T-helper 17 cell (primary cell): ENCODE data around the gene CDH4. TPM values are rescaled to one million over a fixed set of nuclear protein-coding genes. Genes with fewer than 3 reads are reported as not detected.
"Not testable (repeated sequence)": the region's sequence is repeated elsewhere in the genome, so short reads cannot be mapped to it uniquely, and the experiment has no call there.

Source experiments
- ATAC-seq: fragments of 150-1000 bp; cut with Tn5 transposase; 2 replicates; pipeline ENCODE4 v1.10.0; 2021; ENCODE audit warnings: mild to moderate bottlenecking, moderate library complexity
- DNase-seq, 3 donors: peaks; one replicate each; pipeline versions ENCODE4 v3.0.0 to v3.0.0-alpha.2; 2020 to 2021
- H3K9me3 ChIP-seq: one replicate; pipeline ENCODE4 v1.7.0; 2013; ENCODE audit warnings: low read length, mild to moderate bottlenecking; ENCODE audit not compliant: control insufficient read depth, poor library complexity, severe bottlenecking
- H3K27ac Mint-ChIP-seq: one replicate; pipeline ENCODE4 v1.8.0; 2022; ENCODE audit warnings: mild to moderate bottlenecking, moderate library complexity, mixed read lengths
- H3K27me3 Mint-ChIP-seq: one replicate; pipeline ENCODE4 v1.8.0; 2022; ENCODE audit warnings: mixed read lengths
- H3K36me3 Mint-ChIP-seq: one replicate; pipeline ENCODE4 v1.8.0; 2022; ENCODE audit warnings: low read depth, mixed read lengths
- H3K4me1 Mint-ChIP-seq: one replicate; pipeline ENCODE4 v1.8.0; 2022; ENCODE audit warnings: mild to moderate bottlenecking, mixed read lengths
- H3K4me3 Mint-ChIP-seq: one replicate; pipeline ENCODE4 v1.8.0; 2022; ENCODE audit warnings: mild to moderate bottlenecking, moderate library complexity, mixed read lengths
- total RNA-seq, 4 donors: library from RNA in 2 of 4; stranded (reverse) in 2 of 4; gene quantifications; one replicate each; pipeline ENCODE4 v1.2.3 and lab custom pipeline; 2022 to 2026

Gene CDH4
- total RNA-seq, 2 donors from 2014 or later, result 0.55 to 0.67 TPM

GRCh38 chr20:61453219-61453618 is 201.2 kb downstream of the CDH4 start:
- Mint-ChIP-seq H3K36me3 (no peaks in the 10 kb centered on the region), H3K27me3 (no peaks in the 10 kb centered on the region), H3K27ac (no peak overlapping the region), H3K4me1 (no peaks in the 10 kb centered on the region), H3K4me3 (no peak overlapping the region)
- ATAC-seq, result no peak
- no peaks in the 10 kb centered on the region for H3K9me3 ChIP-seq
- DNase-seq, result no peak

GRCh38 chr20:61453623-61454022 is 201.6 kb downstream of the CDH4 start:
- H3K27me3 Mint-ChIP-seq, H3K4me1 Mint-ChIP-seq, H3K36me3 Mint-ChIP-seq, H3K9me3 ChIP-seq, ATAC-seq, DNase-seq, H3K4me3 Mint-ChIP-seq, H3K27ac Mint-ChIP-seq: not testable (repeated sequence)

DNA sequence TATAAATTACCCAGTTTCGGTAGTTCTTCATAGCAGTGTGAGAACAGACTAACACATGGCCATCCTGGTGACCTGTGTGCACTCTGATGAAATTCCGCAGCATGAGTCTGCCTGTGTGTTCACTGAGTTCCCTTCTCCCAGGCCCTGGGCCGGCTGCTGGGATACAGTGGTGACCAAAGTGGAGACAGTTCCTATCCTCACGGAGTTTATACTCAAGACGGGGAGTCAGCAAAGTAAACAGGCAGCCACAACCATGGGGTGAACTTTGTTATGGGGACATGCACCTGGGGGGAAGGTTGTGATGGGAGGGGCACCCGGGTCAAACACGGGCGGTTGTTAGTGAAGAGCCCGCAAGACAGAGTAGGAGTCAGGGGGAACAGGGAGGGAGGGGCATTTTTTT is 202.0 kb downstream of the CDH4 start:
- no peak for DNase-seq
- Mint-ChIP-seq H3K4me1 (no peaks in the 10 kb centered on the region), H3K4me3 (no peak overlapping the region), H3K36me3 (no peaks in the 10 kb centered on the region), H3K27me3 (no peaks in the 10 kb centered on the region), H3K27ac (no peak overlapping the region)
- H3K9me3 ChIP-seq, result no peaks in the 10 kb centered on the region
- ATAC-seq, result no peak

DNA sequence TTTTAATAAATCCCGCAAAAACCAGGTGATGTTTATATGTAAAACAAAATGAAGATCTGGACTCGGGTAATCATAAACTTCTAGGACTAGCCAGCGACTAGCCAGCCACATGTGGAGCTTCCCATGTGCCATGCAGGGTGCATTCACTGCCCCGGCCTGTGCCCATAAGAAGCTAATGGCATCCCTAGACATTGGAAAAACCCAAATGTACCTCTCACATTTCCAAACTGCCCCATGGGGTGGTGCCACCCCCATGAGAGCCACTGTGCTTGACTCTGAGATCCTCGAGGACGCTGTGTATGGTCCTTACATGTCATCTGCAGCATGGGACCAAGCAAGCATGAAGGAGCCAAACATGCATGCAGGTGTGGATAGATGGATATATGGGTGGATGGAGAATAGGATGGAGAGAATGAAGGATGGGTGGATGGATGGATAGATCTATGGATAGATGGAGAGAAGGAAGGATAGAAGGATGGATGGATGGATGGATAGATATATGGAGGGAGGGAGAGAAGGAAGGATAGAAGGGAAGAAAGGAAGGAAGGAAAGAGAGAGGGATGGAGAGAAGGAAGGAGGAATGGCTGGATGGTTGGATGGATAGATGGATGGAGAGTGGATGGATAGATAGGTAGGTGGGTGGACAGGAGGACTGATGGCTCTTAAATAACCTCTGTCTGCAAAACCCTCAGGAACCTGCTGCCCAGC is 203.6 kb downstream of the CDH4 start:
- H3K27me3 Mint-ChIP-seq, result no peaks in the 10 kb centered on the region
- H3K27ac Mint-ChIP-seq, result no peak overlapping the region
- no peaks in the 10 kb centered on the region for H3K9me3 ChIP-seq
- H3K36me3 Mint-ChIP-seq, result no peaks in the 10 kb centered on the region
- ATAC-seq (no peak), DNase-seq (no peak)
- no peak overlapping the region for H3K4me3 Mint-ChIP-seq
- no peaks in the 10 kb centered on the region for H3K4me1 Mint-ChIP-seq

GRCh38 chr20:61457725-61458124 is 205.7 kb downstream of the CDH4 start:
- H3K9me3 ChIP-seq, result no peaks in the 10 kb centered on the region
- DNase-seq (no peak), ATAC-seq (no peak)
- no peaks in the 10 kb centered on the region for H3K36me3 Mint-ChIP-seq
- no peaks in the 10 kb centered on the region for H3K4me1 Mint-ChIP-seq
- no peak overlapping the region for H3K27ac Mint-ChIP-seq
- no peaks in the 10 kb centered on the region for H3K27me3 Mint-ChIP-seq
- H3K4me3 Mint-ChIP-seq, result no peak overlapping the region

DNA sequence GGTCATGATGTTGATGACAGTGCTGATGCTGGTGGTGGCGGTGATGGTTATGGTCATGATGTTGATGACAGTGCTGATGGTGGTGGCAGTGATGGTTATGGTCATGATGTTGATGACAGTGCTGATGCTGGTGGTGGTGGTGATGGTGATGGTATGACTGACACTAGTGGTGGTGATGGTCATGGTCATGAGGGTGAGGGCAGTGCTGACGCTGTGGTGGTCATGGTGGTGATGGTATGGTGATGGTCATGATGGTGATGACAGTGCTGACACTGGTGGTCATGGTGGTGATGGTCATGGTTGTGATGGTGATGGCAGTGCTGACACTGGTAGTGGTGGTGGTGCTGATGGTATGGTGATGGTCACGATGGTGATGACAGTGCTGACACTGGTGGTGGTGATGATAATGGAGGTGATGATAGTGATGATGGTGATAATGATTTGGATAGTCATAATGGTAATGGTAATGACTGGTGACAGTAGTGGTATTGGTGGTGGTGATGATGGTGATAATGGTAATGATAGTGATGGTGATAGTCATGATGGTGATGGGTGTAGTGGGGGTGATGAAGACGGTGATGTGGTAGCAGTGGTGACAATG is 206.2 kb downstream of the CDH4 start:
- Mint-ChIP-seq H3K27me3 (no peaks in the 10 kb centered on the region), H3K27ac (no peak overlapping the region), H3K36me3 (no peaks in the 10 kb centered on the region), H3K4me3 (no peak overlapping the region), H3K4me1 (no peaks in the 10 kb centered on the region)
- no peak for ATAC-seq
- no peak for DNase-seq
- no peaks in the 10 kb centered on the region for H3K9me3 ChIP-seq

GRCh38 chr20:61459266-61459665 is 207.2 kb downstream of the CDH4 start:
- DNase-seq (no peak), ATAC-seq (no peak)
- no peak overlapping the region for H3K4me3 Mint-ChIP-seq
- H3K36me3 Mint-ChIP-seq, result no peaks in the 10 kb centered on the region
- no peaks in the 10 kb centered on the region for H3K9me3 ChIP-seq
- no peak overlapping the region for H3K27ac Mint-ChIP-seq
- H3K27me3 Mint-ChIP-seq, result no peaks in the 10 kb centered on the region
- no peaks in the 10 kb centered on the region for H3K4me1 Mint-ChIP-seq

DNA sequence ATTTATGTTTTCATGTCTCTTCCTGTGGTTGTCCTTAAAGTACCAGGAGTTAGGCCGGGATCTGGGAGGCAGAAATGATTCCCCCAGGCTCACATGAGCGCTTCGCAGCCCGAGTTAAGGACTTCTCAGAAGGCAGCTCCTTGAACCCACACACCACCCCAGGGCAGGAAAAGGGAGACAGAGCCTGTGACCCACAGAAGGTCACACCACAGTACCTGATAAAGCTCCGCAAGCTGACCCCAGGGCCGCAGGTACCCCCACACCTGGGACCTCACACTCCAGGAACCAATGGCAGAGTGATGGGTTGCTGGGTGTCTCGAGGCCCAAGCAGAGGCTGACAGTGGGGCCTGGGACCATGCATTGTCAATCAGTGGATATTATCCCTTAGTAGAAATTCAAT is 207.6 kb downstream of the CDH4 start:
- H3K27ac Mint-ChIP-seq, result no peak overlapping the region
- no peak overlapping the region for H3K4me3 Mint-ChIP-seq
- ATAC-seq (no peak), DNase-seq (no peak)
- H3K27me3 Mint-ChIP-seq, result no peaks in the 10 kb centered on the region
- H3K9me3 ChIP-seq, result no peaks in the 10 kb centered on the region
- no peaks in the 10 kb centered on the region for H3K36me3 Mint-ChIP-seq
- no peaks in the 10 kb centered on the region for H3K4me1 Mint-ChIP-seq

DNA sequence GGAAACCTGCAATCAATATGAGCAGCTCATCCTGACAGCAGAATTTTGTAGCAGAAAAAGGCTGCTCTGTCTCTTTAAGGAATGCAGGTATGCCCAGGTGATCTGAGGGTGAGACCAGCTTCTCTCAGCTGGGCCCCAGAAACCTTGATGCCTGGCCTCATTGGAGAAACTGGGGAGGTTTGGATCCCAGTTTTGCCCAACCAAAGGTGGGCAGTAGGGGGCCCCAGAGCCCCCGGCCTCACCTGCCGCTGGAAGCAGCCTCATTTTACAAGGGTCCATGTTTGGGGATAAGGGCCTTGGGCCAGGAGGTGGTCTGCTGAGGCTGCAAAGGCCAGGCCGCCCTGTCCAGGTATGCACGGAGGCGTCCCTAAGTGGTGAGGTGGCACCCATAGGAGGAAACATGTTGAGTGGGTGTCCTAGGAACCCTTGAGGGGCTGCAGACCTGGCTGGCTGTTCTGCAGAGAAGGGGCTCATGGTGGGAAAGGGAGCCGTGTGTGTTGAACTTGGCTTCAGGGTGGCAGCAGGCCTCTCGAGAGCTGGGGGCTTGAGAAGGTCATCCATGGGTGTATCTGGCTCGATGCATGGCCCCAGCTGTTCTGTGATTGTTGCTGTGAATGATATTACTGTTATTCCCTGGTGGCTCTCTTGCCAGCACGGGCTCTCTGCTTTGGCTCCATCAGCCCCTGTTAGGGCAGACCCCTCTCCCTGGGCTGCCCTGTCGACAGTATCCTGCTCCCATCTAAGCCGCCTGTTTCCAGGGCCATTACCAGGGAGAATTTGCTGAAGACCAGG is 208.4 kb downstream of the CDH4 start:
- H3K27me3 Mint-ChIP-seq, result no peaks in the 10 kb centered on the region
- H3K4me1 Mint-ChIP-seq, result no peaks in the 10 kb centered on the region
- no peak overlapping the region for H3K27ac Mint-ChIP-seq

GRCh38 chr20:61461461-61461860 is 209.4 kb downstream of the CDH4 start:
- Mint-ChIP-seq H3K27me3 (no peaks in the 10 kb centered on the region), H3K4me1 (no peaks in the 10 kb centered on the region), H3K36me3 (no peaks in the 10 kb centered on the region), H3K27ac (no peak overlapping the region), H3K4me3 (no peak overlapping the region)
- DNase-seq (no peak), ATAC-seq (no peak)
- H3K9me3 ChIP-seq, result no peaks in the 10 kb centered on the region

More for the DNA sequence above, 208.4 kb downstream of the CDH4 start:
- H3K36me3 Mint-ChIP-seq, result no peaks in the 10 kb centered on the region
- ATAC-seq (no peak), DNase-seq (no peak)
- H3K4me3 Mint-ChIP-seq, result no peak overlapping the region
- no peaks in the 10 kb centered on the region for H3K9me3 ChIP-seq

GRCh38 chr20:61464307-61465303 is 212.5 kb downstream of the CDH4 start:
- no peak for ATAC-seq
- Mint-ChIP-seq H3K27me3 (no peaks in the 10 kb centered on the region), H3K27ac (no peak overlapping the region), H3K4me1 (no peaks in the 10 kb centered on the region), H3K36me3 (no peaks in the 10 kb centered on the region), H3K4me3 (no peak overlapping the region)
- no peak for DNase-seq
- no peaks in the 10 kb centered on the region for H3K9me3 ChIP-seq

DNA sequence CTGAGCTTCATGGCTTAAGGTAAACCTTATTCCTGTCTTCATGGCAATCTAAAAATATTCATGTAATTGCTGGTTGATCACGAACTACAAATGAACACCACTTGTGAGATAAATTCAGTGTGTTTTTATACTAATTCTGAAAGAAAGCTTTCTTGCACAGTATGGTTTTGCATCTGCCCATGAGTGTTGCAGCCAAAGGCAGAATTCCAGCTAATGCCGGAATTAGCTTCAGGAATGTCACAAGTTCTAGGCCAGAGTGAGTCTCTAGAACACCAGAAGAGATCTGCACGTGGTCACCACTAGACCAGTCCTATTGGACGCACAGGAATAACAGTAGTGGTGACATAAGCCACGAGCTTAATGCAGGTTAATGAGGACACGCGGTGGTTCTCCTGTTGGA is 223.7 kb downstream of the CDH4 start:
- H3K4me3 Mint-ChIP-seq, result no peak overlapping the region
- H3K4me1 Mint-ChIP-seq, result no peaks in the 10 kb centered on the region
- H3K27ac Mint-ChIP-seq, result no peak overlapping the region
- H3K9me3 ChIP-seq, result no peaks in the 10 kb centered on the region
- no peak for ATAC-seq
- peaks cover 10% of the 10 kb centered on the region for H3K27me3 Mint-ChIP-seq
- no peak for DNase-seq
- no peaks in the 10 kb centered on the region for H3K36me3 Mint-ChIP-seq

DNA sequence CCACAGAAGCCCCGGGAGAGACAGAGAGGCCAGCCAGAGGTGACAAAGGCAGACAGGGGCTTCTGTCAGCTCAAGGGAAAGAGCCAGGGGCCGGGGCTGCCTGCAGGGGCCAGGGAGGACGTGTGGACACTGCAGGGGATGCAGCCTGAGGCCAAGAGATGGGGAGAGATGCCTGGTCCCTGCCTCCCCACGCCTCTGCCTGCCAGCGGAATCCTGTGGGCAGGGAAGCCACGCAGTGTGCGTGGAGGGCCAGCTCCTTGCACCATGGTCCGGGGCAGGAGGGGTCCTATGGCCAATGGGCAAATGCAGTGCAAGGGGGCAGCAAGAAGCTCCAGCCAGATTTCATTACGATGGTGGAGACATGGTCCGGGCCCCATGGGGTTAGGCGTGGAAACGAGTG is 224.9 kb downstream of the CDH4 start:
- no peaks in the 10 kb centered on the region for H3K9me3 ChIP-seq
- Mint-ChIP-seq H3K27me3 (peaks cover 10% of the 10 kb centered on the region), H3K36me3 (no peaks in the 10 kb centered on the region), H3K27ac (no peak overlapping the region), H3K4me1 (no peaks in the 10 kb centered on the region), H3K4me3 (no peak overlapping the region)
- DNase-seq, result no peak
- no peak for ATAC-seq
